OCI-LY1 (cell line): ENCODE results near the gene HEXIM1.

Source experiments
- H2AFZ ChIP-seq: fragments of 200-600 bp; sonication (generic), shearing (Covaris generic); 2 replicates; pipeline ENCODE4 v1.6.0; 2014; ENCODE audit warnings: antibody characterized with exemption, mild to moderate bottlenecking, low read length
- H3F3A ChIP-seq: fragments of 200-600 bp; sonication (generic), shearing (Covaris generic); 2 replicates; pipeline ENCODE4 v1.6.0; 2014; ENCODE audit warnings: mild to moderate bottlenecking, antibody characterized with exemption, low read length, moderate library complexity; ENCODE audit not compliant: insufficient read depth
- H3K27ac ChIP-seq: fragments of 200-600 bp; sonication (generic); 2 replicates; pipeline ENCODE4 v1.5.1; 2014; ENCODE audit warnings: low read length, mixed run types, mild to moderate bottlenecking, low read depth; ENCODE audit not compliant: poor library complexity, severe bottlenecking
- H3K27me3 ChIP-seq: fragments of 200-600 bp; sonication (generic); 2 replicates; pipeline ENCODE4 v1.6.0; 2014; ENCODE audit warnings: antibody characterized with exemption, mild to moderate bottlenecking, low read length, moderate library complexity; ENCODE audit not compliant: insufficient read depth
- H3K36me3 ChIP-seq: fragments of 200-600 bp; sonication (generic); 2 replicates; pipeline ENCODE4 v1.6.1; 2014; ENCODE audit warnings: mild to moderate bottlenecking, antibody characterized with exemption, low read length, moderate library complexity, mixed read lengths; ENCODE audit not compliant: insufficient read depth
- H3K4me1 ChIP-seq: fragments of 200-600 bp; sonication (generic); 2 replicates; pipeline ENCODE4 v1.5.1; 2014; ENCODE audit warnings: mild to moderate bottlenecking, low read length, moderate library complexity; ENCODE audit not compliant: insufficient read depth, severe bottlenecking
- H3K4me2 ChIP-seq: fragments of 200-600 bp; sonication (generic), shearing (Covaris generic); 2 replicates; pipeline ENCODE4 v1.6.1; 2014; ENCODE audit warnings: low read length
- H3K4me3 ChIP-seq: fragments of 200-600 bp; sonication (generic); 2 replicates; pipeline ENCODE4 v1.5.1; 2014; ENCODE audit warnings: low read length, low read depth, mild to moderate bottlenecking, mixed read lengths; ENCODE audit not compliant: poor library complexity, severe bottlenecking
- H3K79me2 ChIP-seq: fragments of 200-600 bp; shearing (Covaris generic); 2 replicates; pipeline ENCODE4 v1.6.1; 2016; ENCODE audit warnings: mixed run types, low read length, mixed read lengths; ENCODE audit not compliant: insufficient read depth
- H3K9ac ChIP-seq: fragments of 200-600 bp; sonication (generic), shearing (Covaris generic); 2 replicates; pipeline ENCODE4 v1.6.1; 2014; ENCODE audit warnings: mild to moderate bottlenecking, low read length, mixed read lengths
- H3K9me2 ChIP-seq: fragments of 200-600 bp; sonication (generic), shearing (Covaris generic); 2 replicates; pipeline ENCODE4 v1.6.1; 2014; ENCODE audit warnings: low read depth, mild to moderate bottlenecking, low read length, mixed read lengths
- H3K9me3 ChIP-seq: fragments of 200-600 bp; shearing (Covaris generic); 2 replicates; pipeline ENCODE4 v1.6.1; 2014; ENCODE audit warnings: low read length, mixed read lengths
- H4K20me1 ChIP-seq: fragments of 200-600 bp; sonication (generic), shearing (Covaris generic); 2 replicates; pipeline ENCODE4 v1.6.0; 2016; ENCODE audit warnings: mild to moderate bottlenecking, low read length; ENCODE audit not compliant: insufficient read depth
- CTCF ChIP-seq: fragments of 200-600 bp; sonication (generic), shearing (Covaris generic); IDR thresholded peaks from 2 replicates; pipeline ENCODE4 v1.5.1; 2017; ENCODE audit warnings: mild to moderate bottlenecking, antibody characterized with exemption, low read length, moderate library complexity, mixed read lengths
- EZH2 ChIP-seq: fragments of 200-600 bp; sonication (generic), shearing (Covaris generic); IDR thresholded peaks from 2 replicates; pipeline ENCODE4 v1.8.0; 2017; ENCODE audit warnings: borderline replicate concordance, mixed run types, mild to moderate bottlenecking, antibody characterized with exemption, low read length, moderate library complexity, mixed read lengths

Gene HEXIM1

DNA sequence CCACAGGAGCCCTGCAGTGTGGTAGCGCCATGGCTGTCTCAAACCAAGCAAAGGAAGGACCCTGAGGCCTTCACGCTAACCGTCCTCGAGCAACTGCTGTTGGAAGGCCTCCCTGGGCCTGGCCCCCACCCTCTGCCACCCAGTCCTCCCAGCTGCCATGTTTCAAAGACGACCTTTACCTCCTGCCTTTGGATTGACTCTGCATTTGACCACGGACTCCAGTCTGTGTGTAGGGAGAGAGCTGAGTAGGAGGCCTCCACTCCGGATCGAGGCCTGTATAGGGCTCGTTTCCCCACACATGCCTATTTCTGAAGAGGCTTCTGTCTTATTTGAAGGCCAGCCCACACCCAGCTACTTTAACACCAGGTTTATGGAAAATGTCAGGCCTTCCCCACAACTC, 40.2 kb upstream of the HEXIM1 start:
- no peaks in the 10 kb centered on the region for H3F3A ChIP-seq
- no peaks in the 10 kb centered on the region for H3K4me1 ChIP-seq
- H3K27ac ChIP-seq: no peak overlapping the region
- H3K27me3 ChIP-seq: no peaks in the 10 kb centered on the region
- H2AFZ ChIP-seq: no peak overlapping the region
- H3K4me2 ChIP-seq: no peak overlapping the region
- H3K9ac ChIP-seq: no peak overlapping the region
- no peaks in the 10 kb centered on the region for H3K79me2 ChIP-seq
- no peaks in the 10 kb centered on the region for H3K9me3 ChIP-seq
- H4K20me1 ChIP-seq: no peaks in the 10 kb centered on the region
- H3K9me2 ChIP-seq: no peaks in the 10 kb centered on the region
- H3K36me3 ChIP-seq: peaks cover 59% of the 10 kb centered on the region
- TF ChIP-seq EZH2 (no peak), CTCF (no peak)
- no peak overlapping the region for H3K4me3 ChIP-seq

- Histone ChIP-seq H3K79me2 (no peaks in the 10 kb centered on the region), H3K27ac (no peak overlapping the region), H3K9me3 (no peaks in the 10 kb centered on the region), H3K4me1 (no peaks in the 10 kb centered on the region), H2AFZ (no peak overlapping the region), H3K27me3 (no peaks in the 10 kb centered on the region), H4K20me1 (no peaks in the 10 kb centered on the region), H3F3A (no peaks in the 10 kb centered on the region), H3K4me2 (no peak overlapping the region), H3K9me2 (no peaks in the 10 kb centered on the region), H3K36me3 (peaks cover 51% of the 10 kb centered on the region), H3K4me3 (no peak overlapping the region), H3K9ac (no peak overlapping the region)
- no peak for TF ChIP-seq CTCF
- TF ChIP-seq EZH2: no peak
Measured at GRCh38 chr17:45108595-45109521, 39.4 kb upstream of the HEXIM1 start.

DNA sequence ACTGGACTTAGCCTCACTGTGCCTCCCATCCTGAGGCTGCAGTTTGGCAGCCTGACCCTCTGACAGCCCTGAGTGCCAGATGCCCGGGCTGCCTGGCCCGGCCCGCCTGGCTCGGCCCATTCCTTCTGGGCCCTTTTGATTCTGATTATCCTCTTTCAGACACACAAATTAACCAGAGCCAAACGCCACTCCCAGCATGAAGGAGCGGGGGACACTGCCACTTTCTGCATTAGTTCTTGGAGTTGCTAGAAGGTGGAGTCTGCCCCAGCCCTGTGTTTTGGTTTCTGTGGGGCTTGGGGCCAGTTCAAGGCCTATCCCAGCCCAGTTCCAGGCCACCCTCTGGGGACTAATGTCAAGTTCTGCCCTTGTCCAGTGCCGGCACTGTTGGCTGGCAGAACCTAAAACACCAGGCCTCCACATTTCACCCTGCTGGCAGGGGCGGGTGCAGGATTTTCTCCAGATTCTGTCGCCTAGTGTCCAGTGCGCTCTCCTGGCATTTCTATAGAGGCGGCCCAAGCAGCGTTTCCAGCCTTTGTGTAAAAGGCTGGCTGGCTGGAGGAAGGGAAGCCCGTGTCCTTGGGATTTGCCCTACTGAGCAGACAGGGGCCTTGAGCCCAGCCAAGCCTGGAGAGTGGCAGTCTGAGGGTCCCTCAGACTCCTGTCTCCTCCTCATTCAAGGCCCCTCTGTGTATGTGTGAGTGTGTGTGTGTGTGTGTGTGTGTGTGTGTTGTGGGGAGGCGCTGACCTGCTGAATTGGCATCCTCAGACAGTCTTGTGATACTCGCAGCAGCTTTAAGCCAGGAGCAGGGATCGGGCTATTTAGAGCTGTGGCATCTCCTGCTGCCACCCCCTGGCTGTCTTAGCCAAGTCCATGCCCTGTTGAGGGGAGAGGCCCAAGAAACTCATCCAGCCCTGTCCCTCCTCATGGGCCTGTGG, 37.3 kb upstream of the HEXIM1 start:
- no peak overlapping the region for H3K9ac ChIP-seq

More for the DNA sequence above, 37.3 kb upstream of the HEXIM1 start:
- peaks cover 4% of the 10 kb centered on the region; the same call in 1 of the 2 replicates for H3K27me3 ChIP-seq
- TF ChIP-seq EZH2: no peak
- no peak for TF ChIP-seq CTCF
- no peaks in the 10 kb centered on the region for H3F3A ChIP-seq
- H2AFZ ChIP-seq: no peak overlapping the region
- no peak overlapping the region for H3K4me3 ChIP-seq
- H4K20me1 ChIP-seq: no peaks in the 10 kb centered on the region
- no peaks in the 10 kb centered on the region for H3K9me3 ChIP-seq
- no peak overlapping the region for H3K27ac ChIP-seq
- H3K4me2 ChIP-seq: no peak overlapping the region
- no peaks in the 10 kb centered on the region for H3K9me2 ChIP-seq
- H3K79me2 ChIP-seq: no peaks in the 10 kb centered on the region
- H3K36me3 ChIP-seq: peaks cover 32% of the 10 kb centered on the region
- no peaks in the 10 kb centered on the region for H3K4me1 ChIP-seq
